HUES48 (cell line): ENCODE data around the gene HSFX1.

Experiments
- H3K27ac ChIP-seq: one replicate; pipeline ENCODE4 v1.7.0; 2013; ENCODE audit warnings: low read depth, low read length, inconsistent platforms
- H3K27me3 ChIP-seq: 2 replicates; pipeline ENCODE4 v1.6.1; 2013; ENCODE audit warnings: mild to moderate bottlenecking, low read length; ENCODE audit not compliant: control insufficient read depth, insufficient read depth
- H3K36me3 ChIP-seq: 2 replicates; pipeline ENCODE4 v1.6.1; 2013; ENCODE audit warnings: low read length; ENCODE audit not compliant: control insufficient read depth, insufficient read depth
- H3K4me1 ChIP-seq: 2 replicates; pipeline ENCODE4 v1.6.1; 2013; ENCODE audit warnings: mild to moderate bottlenecking, low read length; ENCODE audit not compliant: control insufficient read depth, insufficient read depth
- H3K4me3 ChIP-seq: 2 replicates; pipeline ENCODE4 v1.5.1; 2013; ENCODE audit warnings: mild to moderate bottlenecking, low read depth, low read length
- H3K9ac ChIP-seq: 2 replicates; pipeline ENCODE4 v1.6.1; 2013; ENCODE audit warnings: mild to moderate bottlenecking, low read depth, low read length, moderate library complexity
- H3K9me3 ChIP-seq: 2 replicates; pipeline ENCODE4 v1.6.1; 2013; ENCODE audit warnings: low read length; ENCODE audit not compliant: control insufficient read depth, insufficient read depth

Gene HSFX1

DNA sequence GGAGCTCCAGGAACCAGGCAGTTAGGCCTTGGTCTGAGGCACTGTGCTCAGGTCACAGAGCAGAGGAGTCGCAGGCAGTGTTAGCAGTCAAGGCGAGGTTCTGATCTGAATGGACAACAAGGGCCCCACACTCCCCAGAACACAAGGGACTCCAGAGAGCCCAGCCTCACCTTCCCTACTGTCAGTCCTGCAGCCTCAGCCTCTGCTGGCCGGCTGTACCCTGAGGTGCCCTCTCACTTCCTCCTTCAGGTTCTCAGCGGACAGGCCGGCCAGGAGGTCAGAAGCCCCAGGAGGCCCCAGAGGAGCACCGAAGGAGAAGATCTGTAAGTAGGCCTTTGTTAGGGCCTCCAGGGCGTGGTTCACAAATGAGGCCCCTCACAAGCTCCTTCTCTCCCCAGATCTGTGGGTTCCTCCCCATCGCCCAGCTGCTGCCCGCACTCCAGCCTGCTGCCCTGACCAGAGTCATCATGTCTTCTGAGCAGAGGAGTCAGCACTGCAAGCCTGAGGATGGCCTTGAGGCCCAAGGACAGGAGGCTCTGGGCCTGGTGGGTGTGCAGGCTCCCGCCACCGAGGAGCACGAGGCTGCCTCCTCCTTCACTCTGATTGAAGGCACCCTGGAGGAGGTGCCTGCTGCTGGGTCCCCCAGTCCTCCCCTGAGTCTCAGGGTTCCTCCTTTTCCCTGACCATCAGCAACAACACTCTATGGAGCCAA is 34.0 kb downstream of the HSFX1 start:
- no peaks in the 10 kb centered on the region for H3K27me3 ChIP-seq
- H3K27ac ChIP-seq = no peak overlapping the region
- no peaks in the 10 kb centered on the region for H3K36me3 ChIP-seq
- H3K4me1 ChIP-seq = no peaks in the 10 kb centered on the region
- no peak overlapping the region for H3K9ac ChIP-seq
- H3K4me3 ChIP-seq = no peak overlapping the region
- H3K9me3 ChIP-seq = peaks cover 21% of the 10 kb centered on the region

DNA sequence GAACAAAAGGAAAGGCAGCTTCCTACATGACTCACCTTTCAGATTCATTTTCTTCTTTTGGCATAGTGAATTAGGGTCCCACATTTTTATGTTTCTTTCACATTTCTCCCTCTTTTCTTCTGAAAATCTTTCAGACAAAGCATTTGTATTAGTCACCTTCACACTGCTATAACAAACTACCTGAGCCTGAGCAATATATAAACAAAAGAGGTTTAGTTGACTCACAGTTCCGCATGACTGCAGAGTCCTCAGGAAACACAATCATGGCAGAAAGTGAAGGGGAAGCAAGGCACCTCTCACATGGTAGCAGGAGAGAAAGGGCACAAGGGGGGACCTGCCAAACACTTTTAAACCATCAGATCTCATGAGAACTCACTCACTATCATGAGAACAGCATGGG is 44.8 kb downstream of the HSFX1 start:
- H3K27ac ChIP-seq = peak overlapping the region; percentile 58
- H3K36me3 ChIP-seq = no peaks in the 10 kb centered on the region
- H3K4me3 ChIP-seq = no peak overlapping the region
- H3K27me3 ChIP-seq = no peaks in the 10 kb centered on the region
- no peak overlapping the region for H3K9ac ChIP-seq
- no peaks in the 10 kb centered on the region for H3K4me1 ChIP-seq
- H3K9me3 ChIP-seq = peaks cover 16% of the 10 kb centered on the region; the same call in 1 of the 2 replicates

DNA sequence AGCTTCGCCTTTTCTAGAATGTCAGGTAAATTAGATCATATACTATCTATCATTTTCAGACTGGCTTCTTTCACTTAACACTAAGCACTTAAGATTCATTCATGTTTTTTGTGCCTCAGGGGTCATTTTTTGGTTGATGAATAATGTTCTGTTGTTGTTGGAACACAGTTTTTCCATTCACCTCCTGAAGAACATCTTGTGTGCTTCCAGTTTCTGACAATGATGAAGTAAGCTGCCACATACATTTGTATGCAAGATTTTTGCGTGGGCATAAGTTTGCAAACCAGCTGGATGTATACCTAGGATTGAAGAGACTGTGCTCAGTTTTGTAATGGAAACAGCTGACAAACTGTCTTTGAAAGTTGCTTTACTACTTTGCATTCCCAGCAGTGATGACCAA is 45.5 kb downstream of the HSFX1 start:
- H3K27ac ChIP-seq = no peak overlapping the region
- peaks cover 19% of the 10 kb centered on the region; the same call in 1 of the 2 replicates for H3K9me3 ChIP-seq
- no peaks in the 10 kb centered on the region for H3K4me1 ChIP-seq
- H3K9ac ChIP-seq = no peak overlapping the region
- no peaks in the 10 kb centered on the region for H3K27me3 ChIP-seq
- no peak overlapping the region for H3K4me3 ChIP-seq
- no peaks in the 10 kb centered on the region for H3K36me3 ChIP-seq

DNA sequence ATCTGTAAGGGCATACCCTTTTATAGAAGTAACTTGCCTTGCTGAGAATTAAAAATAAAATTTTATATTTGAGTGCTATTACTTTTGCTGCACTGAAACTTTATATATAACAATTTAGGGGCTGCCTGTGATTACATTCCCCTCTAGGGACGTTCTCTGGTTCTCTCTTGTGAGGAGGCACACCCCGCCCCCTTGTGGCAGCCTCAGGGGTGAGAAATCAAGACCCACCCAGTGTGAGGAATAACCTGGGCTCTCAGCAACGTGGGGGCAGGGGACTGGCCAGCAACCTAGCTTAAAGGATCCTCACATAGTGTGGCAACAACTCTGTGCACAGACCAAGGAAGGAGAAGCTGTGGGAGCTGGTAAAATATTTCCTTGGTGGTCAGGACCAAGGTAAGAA is 51.6 kb downstream of the HSFX1 start:
- no peak overlapping the region for H3K4me3 ChIP-seq
- H3K36me3 ChIP-seq = no peaks in the 10 kb centered on the region
- peaks cover 14% of the 10 kb centered on the region; the same call in 1 of the 2 replicates for H3K9me3 ChIP-seq
- peaks cover 22% of the 10 kb centered on the region; the same call in 1 of the 2 replicates for H3K4me1 ChIP-seq
- H3K27ac ChIP-seq = no peak overlapping the region
- no peaks in the 10 kb centered on the region for H3K27me3 ChIP-seq
- H3K9ac ChIP-seq = no peak overlapping the region
